Progenitor cell of endocrine pancreas (in vitro differentiated cells): ENCODE results near the gene RHOT1. TPM values are rescaled to one million over a fixed set of nuclear protein-coding genes. Genes with fewer than 3 reads are reported as not detected.

ENCODE experiments used
- DNase-seq: peaks from one replicate; pipeline ENCODE4 v3.0.0; 2021; ENCODE audit warnings: low spot score; ENCODE audit not compliant: unreplicated experiment
- H3K27ac Mint-ChIP-seq: 2 replicates; pipeline ENCODE4 v1.8.0; 2021; ENCODE audit warnings: mild to moderate bottlenecking, moderate library complexity, mixed read lengths
- H3K27me3 Mint-ChIP-seq: 2 replicates; pipeline ENCODE4 v1.8.0; 2021; ENCODE audit warnings: mixed read lengths
- H3K36me3 Mint-ChIP-seq: 2 replicates; pipeline ENCODE4 v1.8.0; 2022; ENCODE audit warnings: mixed read lengths; ENCODE audit not compliant: insufficient read depth
- H3K4me1 Mint-ChIP-seq: 2 replicates; pipeline ENCODE4 v1.8.0; 2021; ENCODE audit warnings: low read depth, mixed read lengths
- H3K4me3 Mint-ChIP-seq: 2 replicates; pipeline ENCODE4 v1.8.0; 2021; ENCODE audit warnings: low read depth, mild to moderate bottlenecking, moderate library complexity, mixed read lengths
- H3K9me3 Mint-ChIP-seq: 2 replicates; pipeline ENCODE4 v1.8.0; 2021; ENCODE audit warnings: low read depth, mixed read lengths
- CTCF ChIP-seq: fragments of 200-600 bp; sonication (generic); IDR thresholded peaks from one replicate; pipeline ENCODE4 v1.5.0; 2021; ENCODE audit warnings: antibody characterized with exemption, mild to moderate bottlenecking; ENCODE audit not compliant: unreplicated experiment
- total RNA-seq: library from RNA; stranded (reverse); gene quantifications from 2 replicates; pipeline ENCODE4 v1.2.1, GENCODE V29; 2021

RHOT1 gene
- total RNA-seq, 1 donor from 2014 or later = 33.1 TPM

GRCh38 chr17:32206861-32207260 lies 64.6 kb downstream of the RHOT1 start:
- Mint-ChIP-seq H3K4me3 (no peak overlapping the region), H3K27me3 (no peaks in the 10 kb centered on the region), H3K9me3 (no peaks in the 10 kb centered on the region), H3K27ac (no peak overlapping the region), H3K4me1 (peaks cover 10% of the 10 kb centered on the region), H3K36me3 (peaks cover 17% of the 10 kb centered on the region)
- TF ChIP-seq CTCF = no peak
- DNase-seq = no peak

GRCh38 chr17:32208436-32208835 lies 66.1 kb downstream of the RHOT1 start:
- peaks cover 10% of the 10 kb centered on the region for H3K4me1 Mint-ChIP-seq
- H3K27ac Mint-ChIP-seq = no peak overlapping the region
- H3K9me3 Mint-ChIP-seq = no peaks in the 10 kb centered on the region
- DNase-seq = no peak
- peaks cover 18% of the 10 kb centered on the region for H3K36me3 Mint-ChIP-seq
- TF ChIP-seq CTCF = no peak
- H3K27me3 Mint-ChIP-seq = no peaks in the 10 kb centered on the region
- no peak overlapping the region for H3K4me3 Mint-ChIP-seq

DNA sequence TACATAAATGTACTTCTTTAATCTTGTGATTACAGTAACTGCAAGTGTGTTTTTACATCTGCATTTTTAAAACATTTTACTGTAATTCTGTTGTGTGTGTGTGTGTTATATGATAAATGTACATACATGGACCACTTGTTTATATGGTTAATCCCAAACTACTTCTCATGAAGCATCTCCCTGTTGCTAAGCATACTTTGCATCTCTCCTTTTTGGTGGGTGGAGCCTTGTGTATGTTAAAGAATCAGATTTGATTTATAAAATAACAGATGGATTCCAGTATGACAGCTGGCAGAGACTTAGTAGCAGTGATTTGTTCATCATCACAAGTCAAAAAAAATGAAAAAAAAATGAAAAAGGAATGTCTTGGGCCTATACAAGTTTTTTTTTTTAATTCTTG lies 67.3 kb downstream of the RHOT1 start:
- no peak overlapping the region for H3K27ac Mint-ChIP-seq
- H3K27me3 Mint-ChIP-seq = no peaks in the 10 kb centered on the region
- no peak for TF ChIP-seq CTCF
- peaks cover 17% of the 10 kb centered on the region for H3K36me3 Mint-ChIP-seq
- DNase-seq = no peak
- no peak overlapping the region for H3K4me3 Mint-ChIP-seq
- peaks cover 10% of the 10 kb centered on the region for H3K4me1 Mint-ChIP-seq
- H3K9me3 Mint-ChIP-seq = no peaks in the 10 kb centered on the region

GRCh38 chr17:32211671-32212070 lies 69.4 kb downstream of the RHOT1 start:
- no peak overlapping the region for H3K27ac Mint-ChIP-seq
- H3K4me3 Mint-ChIP-seq = no peak overlapping the region
- no peak for TF ChIP-seq CTCF
- no peak for DNase-seq
- H3K4me1 Mint-ChIP-seq = no peaks in the 10 kb centered on the region
- peaks cover 14% of the 10 kb centered on the region for H3K36me3 Mint-ChIP-seq
- H3K27me3 Mint-ChIP-seq = no peaks in the 10 kb centered on the region
- H3K9me3 Mint-ChIP-seq = no peaks in the 10 kb centered on the region

- Mint-ChIP-seq H3K4me3 (no peak overlapping the region), H3K9me3 (no peaks in the 10 kb centered on the region), H3K27me3 (no peaks in the 10 kb centered on the region), H3K36me3 (peaks cover 5% of the 10 kb centered on the region), H3K4me1 (no peaks in the 10 kb centered on the region), H3K27ac (no peak overlapping the region)
- TF ChIP-seq CTCF = no peak
- no peak for DNase-seq
Measured at GRCh38 chr17:32215696-32216095, 73.4 kb downstream of the RHOT1 start.

DNA sequence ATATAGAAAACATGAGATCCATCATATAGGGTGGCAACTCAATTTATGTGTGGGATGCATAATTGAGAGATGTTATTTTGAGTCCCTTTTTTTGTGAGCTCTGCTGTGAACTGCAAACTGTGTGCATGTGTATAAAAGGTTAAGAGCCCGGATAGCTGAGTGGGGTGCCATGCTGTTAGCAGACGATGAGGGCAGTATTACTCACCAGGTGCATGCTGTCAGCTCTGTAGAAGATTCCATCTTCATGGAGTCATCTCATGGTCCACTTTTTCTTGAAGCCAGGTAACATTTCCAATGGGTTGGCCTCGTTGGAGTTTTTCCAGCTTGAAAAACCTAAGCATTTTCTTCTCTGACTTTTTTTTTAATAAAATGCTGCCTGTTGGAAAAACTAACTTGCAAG lies 80.3 kb downstream of the RHOT1 start:
- no peaks in the 10 kb centered on the region for H3K4me1 Mint-ChIP-seq
- no peak for TF ChIP-seq CTCF
- no peak for DNase-seq
- H3K4me3 Mint-ChIP-seq = no peak overlapping the region
- no peak overlapping the region for H3K27ac Mint-ChIP-seq
- no peaks in the 10 kb centered on the region for H3K27me3 Mint-ChIP-seq
- no peaks in the 10 kb centered on the region for H3K9me3 Mint-ChIP-seq
- H3K36me3 Mint-ChIP-seq = peaks cover 3% of the 10 kb centered on the region
